A375 (cell line): Measurements from ENCODE around the gene DNMT3B. TPM values are rescaled to one million over a fixed set of nuclear protein-coding genes. Genes with fewer than 3 reads are reported as not detected.

Source experiments
- total RNA-seq: library from RNA; depleted of rRNA; stranded (reverse); fragments of >200 nt; shearing (Covaris generic); gene quantifications from 2 replicates; pipeline ENCODE4 v1.2.3, GENCODE V29; 2014; rRNA removed

Gene DNMT3B
- total RNA-seq: 2.8 and 4.1 TPM in 2 replicates

DNA sequence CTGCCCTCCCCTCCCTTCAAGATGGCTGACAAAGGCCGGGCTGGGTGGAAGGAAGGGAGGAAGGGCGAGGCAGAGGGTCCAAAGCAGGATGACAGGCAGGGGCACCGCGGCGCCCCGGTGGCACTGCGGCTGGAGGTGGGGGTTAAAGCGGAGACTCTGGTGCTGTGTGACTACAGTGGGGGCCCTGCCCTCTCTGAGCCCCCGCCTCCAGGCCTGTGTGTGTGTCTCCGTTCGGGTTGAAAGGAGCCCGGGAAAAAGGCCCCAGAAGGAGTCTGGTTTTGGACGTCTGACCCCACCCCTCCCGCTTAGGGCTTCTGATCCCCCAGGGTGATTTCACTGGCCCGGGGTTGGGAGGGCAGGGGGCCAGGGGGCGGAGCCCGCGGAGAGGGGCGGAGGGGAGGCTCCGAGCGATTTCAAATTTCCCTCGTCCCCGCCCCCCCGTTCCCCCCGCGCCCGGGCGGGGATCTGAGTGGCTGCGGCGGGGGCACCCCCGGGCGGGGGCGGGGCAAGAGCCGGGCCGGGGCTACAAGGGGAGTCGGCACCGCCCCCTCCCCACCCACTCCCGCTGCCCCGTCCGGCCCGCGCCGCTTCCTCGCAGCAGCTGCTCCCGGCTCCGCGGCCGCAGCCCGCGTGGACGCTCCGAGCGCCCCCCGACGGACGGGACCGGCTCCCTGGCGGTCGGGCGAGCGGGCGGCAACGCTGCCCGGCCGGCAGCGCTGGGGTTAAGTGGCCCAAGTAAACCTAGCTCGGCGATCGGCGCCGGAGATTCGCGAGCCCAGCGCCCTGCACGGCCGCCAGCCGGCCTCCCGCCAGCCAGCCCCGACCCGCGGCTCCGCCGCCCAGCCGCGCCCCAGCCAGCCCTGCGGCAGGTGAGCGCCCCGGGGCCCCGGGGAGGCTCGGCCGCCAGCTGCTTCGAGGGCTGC, at the start of gene DNMT3B:
TSS of gene DNMT3B (plus strand) at position 555 of the 923 bp plus-strand sequence. CDS start 17,939 bp downstream, outside the sequence.

DNA sequence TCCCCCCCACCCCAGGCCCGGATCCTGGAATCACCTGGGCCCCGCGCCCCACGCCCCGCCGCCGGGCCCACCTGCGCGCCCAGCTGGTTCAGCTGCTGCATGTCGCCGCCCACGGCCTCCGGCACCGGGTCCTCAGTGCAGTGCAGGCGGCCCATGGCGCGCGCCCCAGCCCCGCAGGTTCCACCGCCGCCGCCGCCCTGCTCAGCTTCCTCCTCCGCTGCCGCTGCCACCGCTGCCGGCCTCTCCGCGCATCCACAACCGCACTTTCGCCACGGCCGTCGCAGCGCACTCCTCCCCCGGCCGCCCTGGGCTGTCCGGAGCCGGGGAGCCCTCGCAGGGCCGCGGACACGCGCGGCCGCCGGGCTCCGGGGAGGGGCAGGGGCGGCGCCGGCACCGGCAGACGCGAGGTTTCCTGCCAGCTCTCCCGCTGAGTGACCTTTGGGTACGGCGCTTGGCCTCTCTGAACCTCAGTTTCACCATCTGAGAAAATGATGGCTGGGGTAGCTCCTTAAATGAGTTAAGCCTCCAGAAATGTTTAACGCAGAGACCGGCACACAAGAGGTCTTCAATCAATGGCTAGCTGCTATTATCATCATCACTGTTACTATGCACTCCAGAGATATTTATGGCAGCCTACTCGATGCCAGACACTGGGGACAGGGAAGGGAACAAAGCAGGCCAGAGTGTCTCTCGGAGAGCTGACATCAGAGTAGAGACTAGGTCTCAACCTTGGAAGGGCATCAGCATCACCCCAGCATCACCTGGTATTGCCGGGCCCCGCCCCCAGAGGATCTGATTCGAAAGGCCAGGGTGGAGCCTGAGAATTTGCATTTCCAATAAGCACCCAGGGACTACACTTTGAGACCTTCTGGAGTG, 18.7 kb upstream of the DNMT3B start, which contains the start of gene COMMD7:
TSS of gene COMMD7 (minus strand) at position 231 of the 876 bp plus-strand sequence. CDS start at position 155, 76 bp downstream.

Other genes with a start within 250 kb of the DNMT3B start
- gene NOL4L, start 177.1 kb upstream of the DNMT3B start, total RNA-seq: 8.7 and 13.7 TPM in 2 replicates
- 0.04 TPM in 1 of 2 replicates, not detected in the other for gene C20orf203, start 88.4 kb upstream of the DNMT3B start, total RNA-seq
- 21.2 and 31.4 TPM in 2 replicates for gene COMMD7, start 18.9 kb upstream of the DNMT3B start, total RNA-seq
- gene MAPRE1, start 57.6 kb downstream of the DNMT3B start, total RNA-seq: 67.4 and 73.3 TPM in 2 replicates
- 0.05 TPM in 1 of 2 replicates, not detected in the other for gene EFCAB8, start 96.5 kb downstream of the DNMT3B start, total RNA-seq
- not detected in 2 replicates for gene SUN5, start 242.0 kb downstream of the DNMT3B start, total RNA-seq
- not detected in 2 replicates for gene BPIFB2, start 245.3 kb downstream of the DNMT3B start, total RNA-seq